Thyroid gland (tissue), 4 donors: ENCODE data around the gene DNMT3A. TPM values are rescaled to one million over a fixed set of nuclear protein-coding genes. Genes with fewer than 3 reads are reported as not detected.
A peak's percentile ranks its signal among the peaks of the same experiment; 100 is the strongest.

Source experiments
- DNase-seq, 2 donors: peaks; one replicate each; pipeline ENCODE4 v3.0.0-alpha.2; 2019
- H3K27ac ChIP-seq, 3 donors: fragments of 200-600 bp; sonication (generic); 1 replicate in 2 of 3; 2 replicates in 1 of 3; pipeline ENCODE4 v1.5.1; 2016 to 2019; ENCODE audit warnings: mild to moderate bottlenecking in 1 of 3, moderate library complexity in 1 of 3
- H3K27me3 ChIP-seq: fragments of 200-600 bp; sonication (generic); one replicate; pipeline ENCODE4 v1.5.1; 2019
- H3K36me3 ChIP-seq, 2 donors: fragments of 200-600 bp; sonication (generic); one replicate each; pipeline ENCODE4 v1.5.1; 2016 to 2019
- H3K4me1 ChIP-seq, 2 donors: fragments of 200-600 bp; sonication (generic); one replicate each; pipeline ENCODE4 v1.5.1; 2017 to 2019
- H3K4me3 ChIP-seq, 3 donors: fragments of 200-600 bp; sonication (generic); replicated peaks in 1 of 3; 1 replicate in 2 of 3; 2 replicates in 1 of 3; pipeline ENCODE4 v1.5.1; 2016; ENCODE audit warnings: mild to moderate bottlenecking in 1 of 3
- H3K9me3 ChIP-seq: fragments of 200-600 bp; sonication (generic); one replicate; pipeline ENCODE4 v1.5.1; 2017
- CTCF ChIP-seq, 6 experiments: fragments of 200-600 bp in 3 of 6; fragments of 450-650 bp in 3 of 6; sonication (generic) in 3 of 6; IDR thresholded peaks; one replicate each; pipeline ENCODE4 v1.5.1; 2016 to 2019; ENCODE audit warnings: antibody characterized with exemption in 6 of 6, mild to moderate bottlenecking in 2 of 6, inconsistent platforms in 1 of 6, moderate library complexity in 1 of 6
- POLR2A ChIP-seq, 2 donors: fragments of 450-650 bp; IDR thresholded peaks; one replicate each; pipeline ENCODE4 v1.6.1; 2017; ENCODE audit warnings: antibody characterized with exemption in 2 of 2, mild to moderate bottlenecking in 2 of 2, moderate library complexity in 1 of 2
- WGBS, 2 donors: methylation state at CpG; one replicate each; pipeline ENCODE4 v1.1.5; 2017; 5-methylcytosine and 5-hydroxymethylcytosine counted together
- intact Hi-C: fragments of 100-400 bp; cut with DNase I; formaldehyde crosslinking; loops from one replicate; pipeline ENCODE4 v1.15.1; 2023
- total RNA-seq, 4 donors: library from RNA; depleted of rRNA; stranded (reverse); fragments of >200 nt; gene quantifications; one replicate each; pipeline ENCODE4 v1.2.3, GENCODE V29; 2016

Gene DNMT3A
- total RNA-seq, 4 donors from 2014 or later, result 17.3 to 40.9 (median 18.8) TPM

- Histone ChIP-seq H3K4me3 (no peak overlapping the region), H3K27me3 (no peaks in the 10 kb centered on the region), H3K36me3 (no peaks in the 10 kb centered on the region), H3K27ac (peak overlapping the region in 1 of 3 donors; percentile 43), H3K4me1 (peaks cover 7 to 24% of the 10 kb centered on the region in 2 donors), H3K9me3 (no peaks in the 10 kb centered on the region)
- DNase-seq, result no peak
- 70 to 73% methylated on average over 11 to 13 of the region's 13 CpGs for WGBS, 2 donors
- TF ChIP-seq POLR2A (IDR thresholded peaks at IDR 0.05) (no peak), CTCF (IDR thresholded peaks at IDR 0.05) (no peak)
- intact Hi-C loops, result no loop called here
These were observed 18.6 kb downstream of the DNMT3A start for GRCh38 chr2:25323042-25323514.

GRCh38 chr2:25322312-25322711, 19.4 kb downstream of the DNMT3A start:
- Histone ChIP-seq H3K27me3 (no peaks in the 10 kb centered on the region), H3K4me3 (no peak overlapping the region), H3K9me3 (no peaks in the 10 kb centered on the region), H3K4me1 (peaks cover 7 to 24% of the 10 kb centered on the region in 2 donors), H3K27ac (no peak overlapping the region), H3K36me3 (no peaks in the 10 kb centered on the region)
- WGBS, 2 donors, result 89 to 92% methylated on average over 9 of the region's 9 CpGs
- intact Hi-C loops, result no loop called here
- no peak for DNase-seq
- TF ChIP-seq CTCF (IDR thresholded peaks at IDR 0.05) (no peak), POLR2A (IDR thresholded peaks at IDR 0.05) (no peak)

- H3K9me3 ChIP-seq, result no peaks in the 10 kb centered on the region
- intact Hi-C loops, result no loop called here
- TF ChIP-seq POLR2A (IDR thresholded peaks at IDR 0.05) (no peak), CTCF (IDR thresholded peaks at IDR 0.05) (no peak)
- H3K27me3 ChIP-seq, result no peaks in the 10 kb centered on the region
- H3K4me3 ChIP-seq, result no peak overlapping the region
- WGBS, 2 donors, result 76 to 88% methylated on average over 3 of the region's 3 CpGs
- no peak for DNase-seq
- peaks cover 16 to 37% of the 10 kb centered on the region in 2 donors for H3K4me1 ChIP-seq
- no peaks in the 10 kb centered on the region for H3K36me3 ChIP-seq
- no peak overlapping the region for H3K27ac ChIP-seq
These were observed 21.6 kb downstream of the DNMT3A start for GRCh38 chr2:25320077-25320476.

GRCh38 chr2:25316101-25316500, 25.6 kb downstream of the DNMT3A start:
- Histone ChIP-seq H3K27ac (peak overlapping the region in 2 of 3 donors; percentile 73 to 84), H3K4me1 (peaks cover 43 to 57% of the 10 kb centered on the region in 2 donors)
- TF ChIP-seq CTCF (IDR thresholded peaks at IDR 0.05) (no peak), POLR2A (IDR thresholded peaks at IDR 0.05) (no peak)

GRCh38 chr2:25315316-25315680, 26.4 kb downstream of the DNMT3A start:
- Histone ChIP-seq H3K4me3 (no peak overlapping the region), H3K4me1 (peaks cover 51 to 65% of the 10 kb centered on the region in 2 donors)

More at GRCh38 chr2:25316101-25316500, 25.6 kb downstream of the DNMT3A start:
- Histone ChIP-seq H3K27me3 (no peaks in the 10 kb centered on the region), H3K36me3 (no peaks in the 10 kb centered on the region), H3K4me3 (no peak overlapping the region), H3K9me3 (no peaks in the 10 kb centered on the region)
- 63 to 77% methylated on average over 8 of the region's 8 CpGs for WGBS, 2 donors
- intact Hi-C loops, result no loop called here
- no peak for DNase-seq

More at GRCh38 chr2:25315316-25315680, 26.4 kb downstream of the DNMT3A start:
- intact Hi-C loops, result no loop called here
- no peaks in the 10 kb centered on the region for H3K36me3 ChIP-seq
- peak overlapping the region; percentile 73 to 84 (median 81) for H3K27ac ChIP-seq
- no peaks in the 10 kb centered on the region for H3K27me3 ChIP-seq
- no peaks in the 10 kb centered on the region for H3K9me3 ChIP-seq
- DNase-seq, result no peak
- TF ChIP-seq CTCF (IDR thresholded peaks at IDR 0.05) (no peak), POLR2A (IDR thresholded peaks at IDR 0.05) (no peak)
- WGBS, 2 donors, result 60 to 66% methylated on average over 9 to 10 of the region's 11 CpGs
